Osteoblast (primary cell): ENCODE results near the gene CASP7. TPM values are rescaled to one million over a fixed set of nuclear protein-coding genes. Genes with fewer than 3 reads are reported as not detected.

Source experiments
- DNase-seq: peaks from one replicate; pipeline ENCODE4 v3.0.0; 2011; ENCODE audit warnings: low spot score, mixed read lengths; ENCODE audit not compliant: insufficient read length; ENCODE audit errors: missing footprints
- H2AFZ ChIP-seq: 2 replicates; pipeline ENCODE4 v1.6.0; 2011; ENCODE audit warnings: mild to moderate bottlenecking, low read length
- H3K27ac ChIP-seq: 2 replicates; pipeline ENCODE4 v1.5.1; 2011; ENCODE audit warnings: mild to moderate bottlenecking, low read depth, low read length, moderate library complexity
- H3K27me3 ChIP-seq: 2 replicates; pipeline ENCODE4 v1.6.0; 2012; ENCODE audit warnings: mild to moderate bottlenecking, control low read depth, inconsistent platforms, low read length, moderate library complexity; ENCODE audit not compliant: insufficient read depth
- H3K36me3 ChIP-seq: 2 replicates; pipeline ENCODE4 v1.5.1; 2011; ENCODE audit warnings: mild to moderate bottlenecking, low read length, control low read depth, moderate library complexity; ENCODE audit not compliant: insufficient read depth
- H3K4me1 ChIP-seq: 2 replicates; pipeline ENCODE4 v1.5.1; 2011; ENCODE audit warnings: mild to moderate bottlenecking, low read length, control low read depth, moderate library complexity; ENCODE audit not compliant: insufficient read depth
- H3K4me2 ChIP-seq: 2 replicates; pipeline ENCODE4 v1.6.0; 2011; ENCODE audit warnings: mild to moderate bottlenecking, low read length; ENCODE audit not compliant: insufficient read depth
- H3K4me3 ChIP-seq: fragments of 200-600 bp; sonication (generic); 3 replicates; pipeline ENCODE4 v1.5.1; 2012; ENCODE audit warnings: mild to moderate bottlenecking, low read length, inconsistent platforms; ENCODE audit not compliant: insufficient read depth
- H3K79me2 ChIP-seq: 2 replicates; pipeline ENCODE4 v1.6.0; 2012; ENCODE audit warnings: mild to moderate bottlenecking, low read length, control low read depth, inconsistent platforms; ENCODE audit not compliant: insufficient read depth
- H3K9me3 ChIP-seq: 2 replicates; pipeline ENCODE4 v1.5.1; 2011; ENCODE audit warnings: low read depth, low read length, control low read depth
- H4K20me1 ChIP-seq: 2 replicates; pipeline ENCODE4 v1.6.0; 2012; ENCODE audit warnings: mild to moderate bottlenecking, low read length, control low read depth; ENCODE audit not compliant: insufficient read depth
- CTCF ChIP-seq: IDR thresholded peaks from 2 replicates; pipeline ENCODE4 v1.5.1; 2011; ENCODE audit warnings: mild to moderate bottlenecking, low read depth, low read length, moderate library complexity; ENCODE audit errors: extremely low read depth
- total RNA-seq: library from RNA; depleted of rRNA; stranded (reverse); fragments of >200 nt; gene quantifications from 2 replicates; pipeline ENCODE4 v1.2.3, GENCODE V29; 2012

CASP7 gene
- total RNA-seq, 1 donor = 21.7 TPM

GRCh38 chr10:113689057-113689456 lies 9.3 kb downstream of the CASP7 start:
- no peak overlapping the region for H3K4me2 ChIP-seq
- H3K79me2 ChIP-seq = peaks cover 47% of the 10 kb centered on the region
- no peaks in the 10 kb centered on the region for H3K27me3 ChIP-seq
- H2AFZ ChIP-seq = no peak overlapping the region
- H3K27ac ChIP-seq = no peak overlapping the region
- peaks cover 32% of the 10 kb centered on the region for H4K20me1 ChIP-seq
- H3K4me1 ChIP-seq = no peaks in the 10 kb centered on the region
- DNase-seq = no peak
- TF ChIP-seq CTCF = no peak
- peaks cover 9% of the 10 kb centered on the region for H3K9me3 ChIP-seq
- H3K4me3 ChIP-seq = no peak overlapping the region
- no peaks in the 10 kb centered on the region for H3K36me3 ChIP-seq

- no peaks in the 10 kb centered on the region for H3K4me1 ChIP-seq
- H3K36me3 ChIP-seq = no peaks in the 10 kb centered on the region
- no peak for TF ChIP-seq CTCF
- no peak overlapping the region for H2AFZ ChIP-seq
- H3K4me2 ChIP-seq = no peak overlapping the region
- peaks cover 30% of the 10 kb centered on the region for H4K20me1 ChIP-seq
- no peak overlapping the region for H3K27ac ChIP-seq
- no peak overlapping the region for H3K4me3 ChIP-seq
- H3K79me2 ChIP-seq = peaks cover 49% of the 10 kb centered on the region
- no peak for DNase-seq
- peaks cover 9% of the 10 kb centered on the region for H3K9me3 ChIP-seq
- no peaks in the 10 kb centered on the region for H3K27me3 ChIP-seq
Observed at GRCh38 chr10:113689574-113689973, 9.9 kb downstream of the CASP7 start.

GRCh38 chr10:113690749-113691148 lies 11.0 kb downstream of the CASP7 start:
- Histone ChIP-seq H4K20me1 (peaks cover 22% of the 10 kb centered on the region), H3K4me3 (no peak overlapping the region), H3K27me3 (no peaks in the 10 kb centered on the region), H3K79me2 (peaks cover 42% of the 10 kb centered on the region), H2AFZ (no peak overlapping the region), H3K4me1 (no peaks in the 10 kb centered on the region), H3K36me3 (no peaks in the 10 kb centered on the region), H3K9me3 (peaks cover 9% of the 10 kb centered on the region), H3K27ac (no peak overlapping the region), H3K4me2 (no peak overlapping the region)
- DNase-seq = no peak
- TF ChIP-seq CTCF = no peak

- H3K27ac ChIP-seq = no peak overlapping the region
- DNase-seq = no peak
- no peak overlapping the region for H3K4me3 ChIP-seq
- peaks cover 9% of the 10 kb centered on the region for H3K9me3 ChIP-seq
- H3K79me2 ChIP-seq = peaks cover 41% of the 10 kb centered on the region
- peaks cover 17% of the 10 kb centered on the region for H4K20me1 ChIP-seq
- H3K27me3 ChIP-seq = no peaks in the 10 kb centered on the region
- H3K36me3 ChIP-seq = no peaks in the 10 kb centered on the region
- H3K4me2 ChIP-seq = no peak overlapping the region
- TF ChIP-seq CTCF = no peak
- no peaks in the 10 kb centered on the region for H3K4me1 ChIP-seq
- no peak overlapping the region for H2AFZ ChIP-seq
Observed at GRCh38 chr10:113691381-113691780, 11.7 kb downstream of the CASP7 start.
